Dedifferentiated amniotic fluid mesenchymal stem cell (primary cell): ENCODE data around the gene DNAH8.

ENCODE experiments used
- DNase-seq: peaks from one replicate; pipeline ENCODE4 v3.0.0-alpha.2; 2016; ENCODE audit errors: extremely low spot score

Gene DNAH8

GRCh38 chr6:39018103-39018502, 303.0 kb downstream of the DNAH8 start:
- no peak for DNase-seq

GRCh38 chr6:39020136-39020535, 305.0 kb downstream of the DNAH8 start:
- DNase-seq, result no peak

- DNase-seq, result no peak
Observed at GRCh38 chr6:39021041-39021440, 305.9 kb downstream of the DNAH8 start.

GRCh38 chr6:39021779-39022178, 306.7 kb downstream of the DNAH8 start:
- DNase-seq, result no peak

GRCh38 chr6:39026175-39026574, 311.1 kb downstream of the DNAH8 start:
- no peak for DNase-seq

GRCh38 chr6:39029156-39030011, 314.3 kb downstream of the DNAH8 start:
- DNase-seq, result no peak

- DNase-seq, result no peak
Observed at GRCh38 chr6:39035681-39036080, 320.6 kb downstream of the DNAH8 start.

GRCh38 chr6:39037082-39037508, 322.0 kb downstream of the DNAH8 start:
- no peak for DNase-seq

- no peak for DNase-seq
Observed at GRCh38 chr6:39037707-39038106, 322.6 kb downstream of the DNAH8 start.

GRCh38 chr6:39040080-39040673, 325.1 kb downstream of the DNAH8 start:
- DNase-seq, result no peak

GRCh38 chr6:39041072-39041471, 326.0 kb downstream of the DNAH8 start:
- DNase-seq, result no peak

GRCh38 chr6:39043776-39044175, 328.7 kb downstream of the DNAH8 start:
- DNase-seq, result no peak

GRCh38 chr6:39044181-39044580, 329.1 kb downstream of the DNAH8 start:
- no peak for DNase-seq

GRCh38 chr6:39047434-39048327, 332.6 kb downstream of the DNAH8 start:
- no peak for DNase-seq

GRCh38 chr6:39048481-39049399, 333.6 kb downstream of the DNAH8 start, which contains the start of gene GLP1R:
GLP1R (plus strand) TSS chr6:39048781; CDS start chr6:39048841, 60 bp downstream.
- DNase-seq, result no peak

- no peak for DNase-seq
Observed at GRCh38 chr6:39049575-39050283, 334.6 kb downstream of the DNAH8 start.

- DNase-seq, result no peak
Observed at GRCh38 chr6:39050453-39051112, 335.5 kb downstream of the DNAH8 start.

- no peak for DNase-seq
Observed at GRCh38 chr6:39051399-39052122, 336.4 kb downstream of the DNAH8 start.

GRCh38 chr6:39053016-39053624, 338.0 kb downstream of the DNAH8 start:
- DNase-seq, result no peak
